OCI-LY7 (cell line): ENCODE results near the gene PPP1R37.

Experiments used
- EZH2phosphoT487 ChIP-seq: fragments of 200-600 bp; sonication (generic); IDR thresholded peaks from 2 replicates; pipeline ENCODE4 v1.6.1; 2018; ENCODE audit warnings: low read depth, borderline replicate concordance, mild to moderate bottlenecking, mixed run types, antibody characterized with exemption, low read length, moderate library complexity, mixed read lengths
- TF ChIP-seq, protein P1 (sequence below): fragments of 200-600 bp; sonication (generic); conservative IDR thresholded peaks from 2 replicates; pipeline ENCODE4 v1.5.1; 2014; ENCODE audit warnings: mild to moderate bottlenecking, antibody characterized with exemption, low read length, moderate library complexity, mixed read lengths

DNA sequence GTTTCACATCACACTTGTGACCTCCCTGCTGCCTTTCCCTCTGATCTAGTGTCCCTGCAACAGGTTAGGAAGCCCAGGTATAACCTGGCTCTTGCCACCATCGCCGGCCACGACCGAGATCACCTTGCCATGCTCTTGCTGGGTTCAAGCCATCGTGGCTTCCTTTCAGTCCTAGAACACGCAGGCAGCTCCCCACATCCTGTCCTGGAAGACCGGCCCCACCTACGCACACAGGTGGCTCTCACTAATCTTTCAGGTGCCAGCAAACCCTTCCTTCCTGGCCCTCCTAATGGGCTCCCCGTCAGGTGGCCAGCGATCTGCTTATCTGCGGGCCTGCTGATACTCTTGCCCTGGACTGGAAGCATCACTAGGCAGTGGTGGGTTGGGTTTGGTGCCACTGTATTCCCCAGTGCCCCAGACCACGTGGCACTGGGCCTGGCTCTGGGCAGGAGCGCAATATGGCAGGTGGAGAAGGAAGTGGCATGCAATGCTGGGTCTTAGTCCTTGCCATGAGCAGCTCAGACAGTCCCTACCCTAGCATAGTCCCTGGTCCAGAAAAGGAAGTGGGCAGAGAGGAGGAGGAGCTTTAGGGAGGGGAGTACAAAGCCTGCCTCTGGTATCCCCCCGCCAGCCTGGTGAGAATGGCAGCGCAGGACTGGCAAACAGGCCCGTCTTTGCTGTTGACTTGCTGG lies 11.8 kb downstream of the PPP1R37 start:
- TF ChIP-seq, protein P1, sequence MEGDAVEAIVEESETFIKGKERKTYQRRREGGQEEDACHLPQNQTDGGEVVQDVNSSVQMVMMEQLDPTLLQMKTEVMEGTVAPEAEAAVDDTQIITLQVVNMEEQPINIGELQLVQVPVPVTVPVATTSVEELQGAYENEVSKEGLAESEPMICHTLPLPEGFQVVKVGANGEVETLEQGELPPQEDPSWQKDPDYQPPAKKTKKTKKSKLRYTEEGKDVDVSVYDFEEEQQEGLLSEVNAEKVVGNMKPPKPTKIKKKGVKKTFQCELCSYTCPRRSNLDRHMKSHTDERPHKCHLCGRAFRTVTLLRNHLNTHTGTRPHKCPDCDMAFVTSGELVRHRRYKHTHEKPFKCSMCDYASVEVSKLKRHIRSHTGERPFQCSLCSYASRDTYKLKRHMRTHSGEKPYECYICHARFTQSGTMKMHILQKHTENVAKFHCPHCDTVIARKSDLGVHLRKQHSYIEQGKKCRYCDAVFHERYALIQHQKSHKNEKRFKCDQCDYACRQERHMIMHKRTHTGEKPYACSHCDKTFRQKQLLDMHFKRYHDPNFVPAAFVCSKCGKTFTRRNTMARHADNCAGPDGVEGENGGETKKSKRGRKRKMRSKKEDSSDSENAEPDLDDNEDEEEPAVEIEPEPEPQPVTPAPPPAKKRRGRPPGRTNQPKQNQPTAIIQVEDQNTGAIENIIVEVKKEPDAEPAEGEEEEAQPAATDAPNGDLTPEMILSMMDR, result no peak
- no peak for TF ChIP-seq EZH2phosphoT487
